Mucosa of stomach (tissue), 1 donor: ENCODE data around the gene MYO7B.

Experiments used
- H3K27me3 ChIP-seq: one replicate; pipeline ENCODE4 v1.7.0; 2013; ENCODE audit warnings: mild to moderate bottlenecking, low read length; ENCODE audit not compliant: control insufficient read depth, insufficient read depth
- H3K36me3 ChIP-seq: one replicate; pipeline ENCODE4 v1.7.0; 2013; ENCODE audit warnings: low read length; ENCODE audit not compliant: control insufficient read depth, insufficient read depth
- H3K4me1 ChIP-seq: one replicate; pipeline ENCODE4 v1.7.0; 2013; ENCODE audit warnings: mild to moderate bottlenecking, low read length; ENCODE audit not compliant: control insufficient read depth, insufficient read depth
- H3K4me3 ChIP-seq: one replicate; pipeline ENCODE4 v1.7.0; 2013; ENCODE audit warnings: low read length
- H3K9ac ChIP-seq: one replicate; pipeline ENCODE4 v1.7.0; 2013; ENCODE audit warnings: mild to moderate bottlenecking, low read length, moderate library complexity
- H3K9me3 ChIP-seq: one replicate; pipeline ENCODE4 v1.7.0; 2013; ENCODE audit warnings: mild to moderate bottlenecking, low read length, moderate library complexity; ENCODE audit not compliant: control insufficient read depth
- donor health status: Pancreatic carcinoma.

The MYO7B gene

GRCh38 chr2:127589841-127590240 lies 54.4 kb downstream of the MYO7B start:
- Histone ChIP-seq H3K36me3 (no peaks in the 10 kb centered on the region), H3K4me3 (no peak overlapping the region), H3K9ac (no peak overlapping the region)

GRCh38 chr2:127590386-127591190 lies 55.1 kb downstream of the MYO7B start:
- Histone ChIP-seq H3K9me3 (no peaks in the 10 kb centered on the region), H3K4me3 (no peak overlapping the region), H3K9ac (no peak overlapping the region), H3K4me1 (no peaks in the 10 kb centered on the region), H3K27me3 (no peaks in the 10 kb centered on the region), H3K36me3 (no peaks in the 10 kb centered on the region)

More at GRCh38 chr2:127589841-127590240, 54.4 kb downstream of the MYO7B start:
- no peaks in the 10 kb centered on the region for H3K4me1 ChIP-seq
- no peaks in the 10 kb centered on the region for H3K27me3 ChIP-seq
- H3K9me3 ChIP-seq = no peaks in the 10 kb centered on the region

- H3K9me3 ChIP-seq = no peaks in the 10 kb centered on the region
- no peaks in the 10 kb centered on the region for H3K36me3 ChIP-seq
- H3K4me3 ChIP-seq = no peak overlapping the region
- no peaks in the 10 kb centered on the region for H3K4me1 ChIP-seq
- no peaks in the 10 kb centered on the region for H3K27me3 ChIP-seq
- no peak overlapping the region for H3K9ac ChIP-seq
Observed at GRCh38 chr2:127591221-127591923, 55.9 kb downstream of the MYO7B start.

- H3K4me3 ChIP-seq = no peak overlapping the region
Observed at GRCh38 chr2:127592761-127593227, 57.3 kb downstream of the MYO7B start.

GRCh38 chr2:127593228-127594115 lies 58.0 kb downstream of the MYO7B start:
- H3K4me3 ChIP-seq = no peak overlapping the region

More at GRCh38 chr2:127592761-127593227, 57.3 kb downstream of the MYO7B start:
- Histone ChIP-seq H3K4me1 (no peaks in the 10 kb centered on the region), H3K9me3 (no peaks in the 10 kb centered on the region), H3K9ac (no peak overlapping the region), H3K36me3 (no peaks in the 10 kb centered on the region), H3K27me3 (no peaks in the 10 kb centered on the region)

GRCh38 chr2:127594116-127594591 lies 58.7 kb downstream of the MYO7B start:
- Histone ChIP-seq H3K9me3 (no peaks in the 10 kb centered on the region), H3K4me3 (no peak overlapping the region), H3K9ac (no peak overlapping the region), H3K4me1 (no peaks in the 10 kb centered on the region), H3K27me3 (no peaks in the 10 kb centered on the region), H3K36me3 (no peaks in the 10 kb centered on the region)

More at GRCh38 chr2:127593228-127594115, 58.0 kb downstream of the MYO7B start:
- Histone ChIP-seq H3K36me3 (no peaks in the 10 kb centered on the region), H3K9me3 (no peaks in the 10 kb centered on the region), H3K27me3 (no peaks in the 10 kb centered on the region), H3K4me1 (no peaks in the 10 kb centered on the region), H3K9ac (no peak overlapping the region)

- no peaks in the 10 kb centered on the region for H3K36me3 ChIP-seq
- no peak overlapping the region for H3K9ac ChIP-seq
- H3K4me1 ChIP-seq = no peaks in the 10 kb centered on the region
- H3K27me3 ChIP-seq = no peaks in the 10 kb centered on the region
- H3K9me3 ChIP-seq = no peaks in the 10 kb centered on the region
- no peak overlapping the region for H3K4me3 ChIP-seq
Observed at GRCh38 chr2:127596311-127597045, 61.0 kb downstream of the MYO7B start.

GRCh38 chr2:127597046-127597983 lies 61.8 kb downstream of the MYO7B start:
- no peak overlapping the region for H3K9ac ChIP-seq

GRCh38 chr2:127597984-127598380 lies 62.5 kb downstream of the MYO7B start:
- Histone ChIP-seq H3K9me3 (no peaks in the 10 kb centered on the region), H3K4me1 (no peaks in the 10 kb centered on the region), H3K4me3 (no peak overlapping the region), H3K9ac (no peak overlapping the region), H3K27me3 (no peaks in the 10 kb centered on the region), H3K36me3 (no peaks in the 10 kb centered on the region)

More at GRCh38 chr2:127597046-127597983, 61.8 kb downstream of the MYO7B start:
- no peaks in the 10 kb centered on the region for H3K4me1 ChIP-seq
- H3K4me3 ChIP-seq = no peak overlapping the region
- H3K36me3 ChIP-seq = no peaks in the 10 kb centered on the region
- H3K27me3 ChIP-seq = no peaks in the 10 kb centered on the region
- no peaks in the 10 kb centered on the region for H3K9me3 ChIP-seq

- Histone ChIP-seq H3K9me3 (no peaks in the 10 kb centered on the region), H3K27me3 (no peaks in the 10 kb centered on the region), H3K36me3 (no peaks in the 10 kb centered on the region), H3K4me1 (no peaks in the 10 kb centered on the region), H3K9ac (no peak overlapping the region), H3K4me3 (no peak overlapping the region)
Observed at GRCh38 chr2:127598711-127599110, 63.2 kb downstream of the MYO7B start.
